HCT116 (cell line): ENCODE data around the gene HMGN3. TPM values are rescaled to one million over a fixed set of nuclear protein-coding genes. Genes with fewer than 3 reads are reported as not detected.

Source experiments
- ATAC-seq: fragments of 200-7000 bp; cut with Tn5 transposase; 2 replicates; pipeline ENCODE4 v1.9.1; 2020; ENCODE audit warnings: mild to moderate bottlenecking, moderate library complexity
- BruUV-seq: library from RNA; stranded (reverse); fragments of 400-500 nt; replicated peaks from 2 replicates; lab custom pipeline; 2021; lab: Mats Ljungman, UMichigan
- CTCF ChIA-PET: fragments of 300-600 bp; sonication (Branson Sonifier 250); formaldehyde crosslinking; loops from one replicate; lab custom pipeline; 2021; ENCODE audit warnings: antibody characterized with exemption; lab: Charles Lee
- POLR2A ChIA-PET: fragments of 300-600, 350-600 bp; sonication (Branson Sonifier 250); formaldehyde crosslinking; loops from one replicate; lab custom pipeline; 2021; ENCODE audit warnings: antibody characterized with exemption; lab: Charles Lee
- RAD21 ChIA-PET, 2 experiments: fragments of 300-600 bp; sonication (Branson Sonifier 250); formaldehyde crosslinking; loops; one replicate each; lab custom pipeline; 2023; ENCODE audit warnings: low total read pairs in 2 of 2; ENCODE audit not compliant: uncharacterized antibody in 2 of 2, unreplicated experiment in 2 of 2, low non-redundant PET in 1 of 2; lab: Charles Lee
- DNase-seq: peaks from one replicate; pipeline ENCODE4 v3.0.0-alpha.2; 2010; ENCODE audit warnings: low read depth, low spot score
- H2AFZ ChIP-seq: fragments of 200-600 bp; shearing (Covaris generic), sonication (generic); 2 replicates; pipeline ENCODE4 v1.6.1; 2017; ENCODE audit warnings: low read depth, mixed run types, mixed read lengths, antibody characterized with exemption, low read length; ENCODE audit not compliant: poor library complexity, severe bottlenecking
- H3K27ac ChIP-seq: 2 replicates; pipeline ENCODE4 v1.5.1; 2012; ENCODE audit warnings: low read depth, low read length
- H3K27me3 ChIP-seq: fragments of 200-600 bp; sonication (generic); 2 replicates; pipeline ENCODE4 v1.6.1; 2016; ENCODE audit warnings: mixed run types, low read length, mixed read lengths; ENCODE audit not compliant: insufficient read depth
- H3K36me3 ChIP-seq, 2 experiments: fragments of 200-500 bp in 1 of 2; fragments of 200-600 bp in 1 of 2; sonication (Bioruptor generic) in 1 of 2; sonication (generic) in 1 of 2; 2 replicates each; pipeline versions ENCODE4 v1.5.1 to v1.6.1; 2014 to 2016; ENCODE audit warnings: low read length in 2 of 2, inconsistent platforms in 1 of 2, mixed read lengths in 1 of 2, mixed run types in 1 of 2; ENCODE audit not compliant: insufficient read depth in 2 of 2, control insufficient read depth in 1 of 2
- H3K4me1 ChIP-seq, 2 experiments: fragments of 200-600 bp in 1 of 2; sonication (generic) in 1 of 2; 2 replicates each; pipeline versions ENCODE4 v1.5.1 to v1.6.1; 2012 to 2017; ENCODE audit warnings: low read length in 2 of 2, inconsistent platforms in 1 of 2, mild to moderate bottlenecking in 1 of 2, mixed read lengths in 1 of 2, mixed run types in 1 of 2, moderate library complexity in 1 of 2; ENCODE audit not compliant: insufficient read depth in 2 of 2, control insufficient read depth in 1 of 2
- H3K4me2 ChIP-seq: fragments of 200-600 bp; sonication (generic); 2 replicates; pipeline ENCODE4 v1.6.1; 2017; ENCODE audit warnings: mixed run types, low read length, mixed read lengths
- H3K4me3 ChIP-seq, 2 experiments: fragments of 200-600 bp in 1 of 2; sonication (generic) in 1 of 2; replicated peaks in 1 of 2; 2 replicates each; pipeline ENCODE4 v1.5.1; 2011 to 2016; ENCODE audit warnings: low read length in 2 of 2, control low read depth in 1 of 2, low read depth in 1 of 2, mild to moderate bottlenecking in 1 of 2, mixed read lengths in 1 of 2, mixed run types in 1 of 2
- H3K79me2 ChIP-seq: fragments of 200-600 bp; sonication (generic); 2 replicates; pipeline ENCODE4 v1.6.1; 2017; ENCODE audit warnings: mild to moderate bottlenecking, mixed run types, low read length, moderate library complexity, mixed read lengths; ENCODE audit not compliant: insufficient read depth
- H3K9ac ChIP-seq: fragments of 200-600 bp; sonication (generic); 2 replicates; pipeline ENCODE4 v1.6.1; 2016; ENCODE audit warnings: low read length, mixed read lengths
- H3K9me2 ChIP-seq: fragments of 200-600 bp; sonication (generic), shearing (Covaris generic); 2 replicates; pipeline ENCODE4 v1.6.1; 2017; ENCODE audit warnings: mixed run types, mild to moderate bottlenecking, moderate library complexity; ENCODE audit not compliant: insufficient read depth
- H3K9me3 ChIP-seq, 2 experiments: fragments of 200-500 bp in 1 of 2; fragments of 200-600 bp in 1 of 2; sonication (Bioruptor generic) in 1 of 2; sonication (generic) in 1 of 2; 2 replicates each; pipeline ENCODE4 v1.6.1; 2014 to 2017; ENCODE audit warnings: low read length in 2 of 2, mixed read lengths in 2 of 2, inconsistent platforms in 1 of 2, low read depth in 1 of 2, mild to moderate bottlenecking in 1 of 2, mixed run types in 1 of 2, moderate library complexity in 1 of 2; ENCODE audit not compliant: control insufficient read depth in 1 of 2, insufficient read depth in 1 of 2
- H4K20me1 ChIP-seq: fragments of 200-600 bp; sonication (generic), shearing (Covaris generic); 2 replicates; pipeline ENCODE4 v1.6.1; 2017; ENCODE audit warnings: mixed run types, mild to moderate bottlenecking, moderate library complexity; ENCODE audit not compliant: insufficient read depth
- ATF3 ChIP-seq: IDR thresholded peaks from 2 replicates; pipeline ENCODE4 v1.6.1; 2012
- CTCF ChIP-seq, 3 experiments: fragments of 200-600 bp in 1 of 3; sonication (generic) in 1 of 3; IDR thresholded peaks in 2 of 3; conservative IDR thresholded peaks in 1 of 3; 2 replicates each; pipeline ENCODE4 v1.5.1; 2012 to 2017; ENCODE audit warnings: low read depth in 2 of 3, low read length in 2 of 3, antibody characterized with exemption in 1 of 3, borderline replicate concordance in 1 of 3, control low read depth in 1 of 3, mild to moderate bottlenecking in 1 of 3, mixed read lengths in 1 of 3, mixed run types in 1 of 3, moderate library complexity in 1 of 3; ENCODE audit not compliant: insufficient read depth in 1 of 3
- EGR1 ChIP-seq: IDR thresholded peaks from 2 replicates; pipeline ENCODE4 v1.6.1; 2012; ENCODE audit warnings: low read depth
- ELF1 ChIP-seq: IDR thresholded peaks from 2 replicates; pipeline ENCODE4 v1.6.1; 2012; ENCODE audit warnings: low read depth, borderline replicate concordance
- FOSL1 ChIP-seq: IDR thresholded peaks from 2 replicates; pipeline ENCODE4 v1.6.1; 2012; ENCODE audit warnings: low read depth
- JUND ChIP-seq: IDR thresholded peaks from 2 replicates; pipeline ENCODE4 v1.6.1; 2012
- POLR2A ChIP-seq: IDR thresholded peaks from 2 replicates; pipeline ENCODE4 v1.7.0; 2011; ENCODE audit warnings: borderline replicate concordance; ENCODE audit not compliant: insufficient read depth, insufficient read length; ENCODE audit errors: extremely low read depth
- POLR2AphosphoS5 ChIP-seq: IDR thresholded peaks from 2 replicates; pipeline ENCODE4 v1.6.1; 2011; ENCODE audit warnings: mild to moderate bottlenecking, low read depth, low read length, moderate library complexity
- RAD21 ChIP-seq: IDR thresholded peaks from 2 replicates; pipeline ENCODE4 v1.6.1; 2012; ENCODE audit warnings: low read depth, mild to moderate bottlenecking
- REST ChIP-seq: IDR thresholded peaks from 2 replicates; pipeline ENCODE4 v1.6.1; 2012; ENCODE audit warnings: low read depth
- TCF7L2 ChIP-seq: IDR thresholded peaks from 2 replicates; pipeline ENCODE4 v1.7.0; 2011; ENCODE audit warnings: borderline replicate concordance, inconsistent platforms; ENCODE audit not compliant: insufficient read depth, insufficient read length; ENCODE audit errors: extremely low read depth
- ZBTB33 ChIP-seq: IDR thresholded peaks from 2 replicates; pipeline ENCODE4 v1.6.1; 2011; ENCODE audit warnings: mild to moderate bottlenecking, low read length, moderate library complexity; ENCODE audit not compliant: insufficient replicate concordance; ENCODE audit errors: extremely low read depth
- intact Hi-C: fragments of 100-400 bp; cut with micrococcal nuclease; formaldehyde crosslinking; loops from 2 replicates; pipeline ENCODE4 v1.10.0; 2022
- total RNA-seq: library from RNA; stranded (reverse); gene quantifications from one replicate; pipeline ENCODE4 v1.2.1, GENCODE V29; 2021; ENCODE audit not compliant: unreplicated experiment

The HMGN3 gene
- total RNA-seq, 1 experiment from 2014 or later, result 60.5 TPM

- Histone ChIP-seq H3K4me2 (no peak overlapping the region), H2AFZ (no peak overlapping the region), H3K27ac (no peak overlapping the region), H3K9me3 (no peaks in the 10 kb centered on the region), H3K9me2 (no peaks in the 10 kb centered on the region), H3K27me3 (no peaks in the 10 kb centered on the region), H3K36me3 (no peaks in the 10 kb centered on the region; a peak in 1 of 4 replicates), H3K79me2 (no peaks in the 10 kb centered on the region), H3K4me3 (no peak overlapping the region), H3K9ac (no peak overlapping the region), H4K20me1 (no peaks in the 10 kb centered on the region), H3K4me1 (no peaks in the 10 kb centered on the region)
- ChIA-PET POLR2A (no interaction called here), CTCF (no interaction called here), RAD21 (no interaction called here)
- ATAC-seq (no peak), DNase-seq (no peak)
- no TSS peak for BruUV-seq
- TF ChIP-seq JUND (no peak), ELF1 (no peak), FOSL1 (no peak), CTCF (IDR thresholded peaks at IDR 0.05 in 2 of 3, conservative IDR thresholded peaks at IDR 0.05 in 1 of 3; ENCODE audit: borderline replicate concordance in 1 of 3, insufficient read depth in 1 of 3, low read depth in 2 of 3, low read length in 2 of 3) (no peak), RAD21 (no peak), POLR2AphosphoS5 (no peak)
- intact Hi-C loops, result no loop called here
These were observed 37.6 kb downstream of the HMGN3 start for GRCh38 chr6:79196912-79197311.

- DNase-seq (no peak), ATAC-seq (no peak)
- H3K79me2 ChIP-seq, result no peaks in the 10 kb centered on the region
- no peak overlapping the region for H2AFZ ChIP-seq
- no peaks in the 10 kb centered on the region for H3K27me3 ChIP-seq
- RAD21 ChIA-PET, result no interaction called here
- peaks cover 0 to 4% of the 10 kb centered on the region in 2 experiments; a peak in 2 of 4 replicates for H3K9me3 ChIP-seq
- POLR2A ChIA-PET, result no interaction called here
- no peak overlapping the region for H3K4me2 ChIP-seq
- H3K36me3 ChIP-seq, result no peaks in the 10 kb centered on the region
- no peaks in the 10 kb centered on the region for H3K9me2 ChIP-seq
- no peaks in the 10 kb centered on the region for H4K20me1 ChIP-seq
- intact Hi-C loops, result no loop called here
- H3K4me3 ChIP-seq, result no peak overlapping the region
- no peak overlapping the region for H3K27ac ChIP-seq
- no TSS peak for BruUV-seq
- H3K4me1 ChIP-seq, result no peaks in the 10 kb centered on the region
- CTCF ChIA-PET, result no interaction called here
- H3K9ac ChIP-seq, result no peak overlapping the region
- TF ChIP-seq EGR1, result no peak
- TF ChIP-seq POLR2A, result no peak
- no peak for TF ChIP-seq TCF7L2
- no peak for TF ChIP-seq FOSL1
- no peak for TF ChIP-seq ZBTB33
- TF ChIP-seq REST, result no peak
- TF ChIP-seq ATF3, result no peak
These were observed 40.5 kb downstream of the HMGN3 start for GRCh38 chr6:79193971-79194370.
